SK-N-MC (cell line): ENCODE measurements around the gene SNX27.

Experiments
- DNase-seq: peaks from one replicate; pipeline ENCODE4 v3.0.0-alpha.2; 2011; ENCODE audit warnings: low read depth, low spot score
- H3K27ac ChIP-seq: fragments of 200-600 bp; sonication (generic); 2 replicates; pipeline ENCODE4 v1.5.1; 2016; ENCODE audit warnings: mixed run types
- H3K36me3 ChIP-seq: fragments of 200-600 bp; sonication (generic); 2 replicates; pipeline ENCODE4 v1.6.1; 2017; ENCODE audit warnings: antibody characterized with exemption, low read length, mixed read lengths; ENCODE audit not compliant: insufficient read depth
- H3K4me3 ChIP-seq: fragments of 200-600 bp; sonication (generic); 2 replicates; pipeline ENCODE4 v1.5.1; 2016
- H3K9ac ChIP-seq: fragments of 200-600 bp; sonication (generic); 2 replicates; pipeline ENCODE4 v1.8.0; 2017; ENCODE audit warnings: mixed run types, mixed read lengths; ENCODE audit not compliant: insufficient read length
- H3K9me3 ChIP-seq: fragments of 200-600 bp; sonication (generic); 2 replicates; pipeline ENCODE4 v1.6.1; 2017; ENCODE audit warnings: low read depth, mild to moderate bottlenecking, antibody characterized with exemption, low read length, moderate library complexity, mixed read lengths
- EZH2 ChIP-seq: fragments of 200-600 bp; sonication (generic); IDR thresholded peaks from one replicate; pipeline ENCODE4 v1.6.1; 2017; ENCODE audit warnings: antibody characterized with exemption
- FOXP2 ChIP-seq: optimal IDR thresholded peaks from 2 replicates; pipeline ENCODE3; 2011; ENCODE audit warnings: mild to moderate bottlenecking, moderate library complexity; ENCODE audit not compliant: insufficient read depth; ENCODE audit errors: extremely low read length, control extremely low read depth
- POLR2AphosphoS5 ChIP-seq: IDR thresholded peaks from 2 replicates; pipeline ENCODE4 v1.6.1; 2012; ENCODE audit warnings: mild to moderate bottlenecking, low read depth, low read length, borderline replicate concordance

Gene SNX27

GRCh38 chr1:151578941-151579340 is 32.9 kb upstream of the SNX27 start:
- Histone ChIP-seq H3K9me3 (no peaks in the 10 kb centered on the region), H3K36me3 (no peaks in the 10 kb centered on the region), H3K4me3 (no peak overlapping the region), H3K27ac (no peak overlapping the region), H3K9ac (no peak overlapping the region)
- DNase-seq = no peak
- TF ChIP-seq EZH2 (no peak), FOXP2 (no peak), POLR2AphosphoS5 (no peak)

GRCh38 chr1:151579436-151580225 is 32.2 kb upstream of the SNX27 start:
- H3K4me3 ChIP-seq = no peak overlapping the region
- no peak for TF ChIP-seq FOXP2
- no peaks in the 10 kb centered on the region for H3K9me3 ChIP-seq
- H3K36me3 ChIP-seq = no peaks in the 10 kb centered on the region
- H3K9ac ChIP-seq = no peak overlapping the region
- no peak for DNase-seq
- H3K27ac ChIP-seq = no peak overlapping the region

GRCh38 chr1:151581451-151581850 is 30.4 kb upstream of the SNX27 start:
- TF ChIP-seq FOXP2 = no peak
- H3K9me3 ChIP-seq = no peaks in the 10 kb centered on the region
- H3K27ac ChIP-seq = no peak overlapping the region
- no peak overlapping the region for H3K9ac ChIP-seq
- no peak for DNase-seq
- no peaks in the 10 kb centered on the region for H3K36me3 ChIP-seq
- no peak overlapping the region for H3K4me3 ChIP-seq

GRCh38 chr1:151581921-151582320 is 29.9 kb upstream of the SNX27 start:
- no peak for TF ChIP-seq EZH2
- no peak for TF ChIP-seq FOXP2
- no peak for TF ChIP-seq POLR2AphosphoS5
- no peak for DNase-seq
- no peaks in the 10 kb centered on the region for H3K9me3 ChIP-seq
- no peak overlapping the region for H3K9ac ChIP-seq
- no peaks in the 10 kb centered on the region for H3K36me3 ChIP-seq
- H3K4me3 ChIP-seq = no peak overlapping the region
- no peak overlapping the region for H3K27ac ChIP-seq

- TF ChIP-seq EZH2 (no peak), FOXP2 (no peak), POLR2AphosphoS5 (no peak)
- DNase-seq = no peak
- Histone ChIP-seq H3K36me3 (no peaks in the 10 kb centered on the region), H3K9me3 (no peaks in the 10 kb centered on the region), H3K27ac (no peak overlapping the region), H3K4me3 (no peak overlapping the region), H3K9ac (no peak overlapping the region)
Measured at GRCh38 chr1:151583796-151584195, 28.1 kb upstream of the SNX27 start.

- no peaks in the 10 kb centered on the region for H3K36me3 ChIP-seq
- no peak for DNase-seq
- TF ChIP-seq FOXP2 (no peak), POLR2AphosphoS5 (no peak), EZH2 (no peak)
- no peak overlapping the region for H3K9ac ChIP-seq
- no peaks in the 10 kb centered on the region for H3K9me3 ChIP-seq
- H3K27ac ChIP-seq = no peak overlapping the region
- no peak overlapping the region for H3K4me3 ChIP-seq
Measured at GRCh38 chr1:151584278-151584677, 27.6 kb upstream of the SNX27 start.

GRCh38 chr1:151584780-151585179 is 27.1 kb upstream of the SNX27 start:
- Histone ChIP-seq H3K36me3 (no peaks in the 10 kb centered on the region), H3K4me3 (no peak overlapping the region), H3K27ac (no peak overlapping the region), H3K9me3 (no peaks in the 10 kb centered on the region), H3K9ac (no peak overlapping the region)
- TF ChIP-seq POLR2AphosphoS5 = no peak
- no peak for TF ChIP-seq EZH2
- no peak for TF ChIP-seq FOXP2
- DNase-seq = no peak

- H3K27ac ChIP-seq = 0 out of 2 replicates have a peak overlapping the region, but pooled peaks have one; percentile 26
- TF ChIP-seq FOXP2 = no peak
- TF ChIP-seq POLR2AphosphoS5 = no peak
- TF ChIP-seq EZH2 = no peak
Measured at GRCh38 chr1:151585622-151586021, 26.2 kb upstream of the SNX27 start.

GRCh38 chr1:151590961-151591360 is 20.9 kb upstream of the SNX27 start:
- H3K27ac ChIP-seq = no peak overlapping the region
- H3K36me3 ChIP-seq = no peaks in the 10 kb centered on the region
- no peak overlapping the region for H3K9ac ChIP-seq
- no peaks in the 10 kb centered on the region for H3K9me3 ChIP-seq
- TF ChIP-seq POLR2AphosphoS5 = no peak
- no peak for TF ChIP-seq EZH2
- DNase-seq = no peak
- H3K4me3 ChIP-seq = no peak overlapping the region

More at GRCh38 chr1:151585622-151586021, 26.2 kb upstream of the SNX27 start:
- no peak for DNase-seq
- no peak overlapping the region for H3K4me3 ChIP-seq
- H3K9me3 ChIP-seq = no peaks in the 10 kb centered on the region
- H3K36me3 ChIP-seq = no peaks in the 10 kb centered on the region
- peak overlapping the region; percentile 14 for H3K9ac ChIP-seq
